ENCODE data around the gene CLEC2A.
"Not testable (repeated sequence)": the region's sequence is repeated elsewhere in the genome, so short reads cannot be mapped to it uniquely, and the experiment has no call there.

The CLEC2A gene

GRCh38 chr12:9932270-9932669 lies at the start of gene CLEC2A:
Gene CLEC2A, minus strand, starts transcription at chr12:9932370. Its CDS starts 41 bp downstream, at chr12:9932329.
- TF ChIP-seq Cebpa-rat (IDR thresholded peaks at IDR 0.05) = no peak
- Histone ChIP-seq H3K4me3 (no peak within 1 kb of the TSS), H3K36me3 (no peaks in the 10 kb centered on the region)

GRCh38 chr12:9980126-9980525 lies 48.0 kb upstream of the CLEC2A start:
- Histone ChIP-seq H3K4me1 (no peaks in the 10 kb centered on the region), H3K27me3 (no peaks in the 10 kb centered on the region), H4K20me1 (no peaks in the 10 kb centered on the region), H3K27ac (no peak overlapping the region), H3K4me2 (no peak overlapping the region), H3K36me3 (no peaks in the 10 kb centered on the region), H3K9ac (no peak overlapping the region), H3K4me3 (no peak overlapping the region), H3K9me3 (peaks cover 16% of the 10 kb centered on the region)
- TF ChIP-seq Cebpa-rat (IDR thresholded peaks at IDR 0.05) = no peak

More at GRCh38 chr12:9932270-9932669, at the start of gene CLEC2A:
- H3K4me1 ChIP-seq = no peaks in the 10 kb centered on the region
- H3K9ac ChIP-seq = no peak within 1 kb of the TSS
- H3K27me3 ChIP-seq = no peaks in the 10 kb centered on the region
- no peak within 1 kb of the TSS for H3K27ac ChIP-seq
- no peaks in the 10 kb centered on the region for H4K20me1 ChIP-seq
- no peak within 1 kb of the TSS for H3K4me2 ChIP-seq
- no peaks in the 10 kb centered on the region for H3K9me3 ChIP-seq

DNA sequence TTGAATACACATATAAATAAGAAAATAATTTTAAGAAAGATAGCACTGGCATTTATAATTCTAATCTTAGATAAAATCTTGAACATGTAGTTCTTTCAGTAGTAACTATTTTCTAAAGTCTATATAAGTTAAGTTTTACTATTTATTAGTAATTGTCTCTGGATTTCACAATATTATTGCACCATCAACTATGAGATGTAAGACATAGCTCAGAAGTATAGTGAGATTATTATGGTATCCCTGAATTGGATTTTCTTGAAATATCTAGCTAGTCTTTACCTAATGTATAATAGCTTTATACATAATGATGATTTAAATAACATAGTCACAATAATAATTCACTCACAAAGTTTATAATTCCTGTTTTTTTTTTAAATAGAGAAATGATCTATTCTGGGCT lies 45.7 kb upstream of the CLEC2A start:
- H3K36me3 ChIP-seq = no peaks in the 10 kb centered on the region
- no peak for TF ChIP-seq Cebpa-rat (IDR thresholded peaks at IDR 0.05)

GRCh38 chr12:9976626-9977025 lies 44.5 kb upstream of the CLEC2A start:
- H3K27me3 ChIP-seq, H3K4me3 ChIP-seq, H3K27ac ChIP-seq, H3K4me2 ChIP-seq, H3K4me1 ChIP-seq, H3K9ac ChIP-seq, H4K20me1 ChIP-seq, H3K36me3 ChIP-seq: not testable (repeated sequence)
- peaks cover 21% of the 10 kb centered on the region for H3K9me3 ChIP-seq

More for the DNA sequence above, 45.7 kb upstream of the CLEC2A start:
- no peak overlapping the region for H3K9ac ChIP-seq
- H3K9me3 ChIP-seq = peaks cover 21% of the 10 kb centered on the region
- H3K4me3 ChIP-seq = no peak overlapping the region
- H3K4me1 ChIP-seq = no peaks in the 10 kb centered on the region
- H3K27me3 ChIP-seq = no peaks in the 10 kb centered on the region
- no peak overlapping the region for H3K27ac ChIP-seq
- no peak overlapping the region for H3K4me2 ChIP-seq
- H4K20me1 ChIP-seq = no peaks in the 10 kb centered on the region

GRCh38 chr12:9975614-9976013 lies 43.4 kb upstream of the CLEC2A start:
- H3K4me2 ChIP-seq = no peak overlapping the region
- H3K9me3 ChIP-seq = peaks cover 21% of the 10 kb centered on the region
- no peak overlapping the region for H3K4me3 ChIP-seq
- H4K20me1 ChIP-seq = no peaks in the 10 kb centered on the region
- no peaks in the 10 kb centered on the region for H3K4me1 ChIP-seq
- no peaks in the 10 kb centered on the region for H3K27me3 ChIP-seq
- no peak overlapping the region for H3K9ac ChIP-seq
- no peaks in the 10 kb centered on the region for H3K36me3 ChIP-seq
- TF ChIP-seq Cebpa-rat (IDR thresholded peaks at IDR 0.05) = no peak
- no peak overlapping the region for H3K27ac ChIP-seq

DNA sequence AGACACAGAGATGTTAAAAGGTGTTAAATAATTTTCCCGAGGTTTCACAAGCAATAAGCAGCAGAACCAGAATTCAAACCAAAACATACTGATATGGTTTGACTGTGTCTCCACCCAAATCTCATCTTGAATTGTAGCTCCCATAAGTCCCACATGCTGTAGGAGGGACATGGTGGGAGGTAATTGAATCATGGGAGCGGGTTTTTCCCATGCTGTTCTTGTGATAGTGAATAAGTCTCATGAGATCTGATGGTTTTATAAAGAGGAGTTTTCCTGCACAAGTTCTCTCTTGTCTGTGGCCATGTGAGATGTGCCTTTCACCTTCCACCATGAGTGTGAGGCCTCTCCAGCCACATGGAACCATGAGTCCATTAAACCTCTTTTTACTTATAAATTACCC lies 42.6 kb upstream of the CLEC2A start:
- H3K4me2 ChIP-seq, H3K36me3 ChIP-seq, H3K4me3 ChIP-seq, H3K9ac ChIP-seq, H3K4me1 ChIP-seq, H3K27me3 ChIP-seq, H4K20me1 ChIP-seq, H3K27ac ChIP-seq: not testable (repeated sequence)
- H3K9me3 ChIP-seq = peaks cover 21% of the 10 kb centered on the region

- H3K27ac ChIP-seq = no peak overlapping the region
- H3K4me1 ChIP-seq = no peaks in the 10 kb centered on the region
- H3K36me3 ChIP-seq = no peaks in the 10 kb centered on the region
- no peak for TF ChIP-seq Cebpa-rat (IDR thresholded peaks at IDR 0.05)
- H3K4me2 ChIP-seq = no peak overlapping the region
- H4K20me1 ChIP-seq = no peaks in the 10 kb centered on the region
- no peak overlapping the region for H3K4me3 ChIP-seq
- peaks cover 21% of the 10 kb centered on the region for H3K9me3 ChIP-seq
- H3K9ac ChIP-seq = no peak overlapping the region
- no peaks in the 10 kb centered on the region for H3K27me3 ChIP-seq
These were observed 41.8 kb upstream of the CLEC2A start for GRCh38 chr12:9973949-9974348.

- no peak within 1 kb of the TSS for H3K4me3 ChIP-seq
- H3K27ac ChIP-seq = no peak within 1 kb of the TSS
- no peak within 1 kb of the TSS for H3K9ac ChIP-seq
- no peak for TF ChIP-seq Cebpa-rat (IDR thresholded peaks at IDR 0.05)
- no peak within 1 kb of the TSS for H3K4me2 ChIP-seq
- H3K36me3 ChIP-seq = no peaks in the 10 kb centered on the region
- no peaks in the 10 kb centered on the region for H4K20me1 ChIP-seq
- no peaks in the 10 kb centered on the region for H3K27me3 ChIP-seq
- H3K9me3 ChIP-seq = peaks cover 16% of the 10 kb centered on the region
- no peaks in the 10 kb centered on the region for H3K4me1 ChIP-seq
These were observed 39.0 kb upstream of the CLEC2A start, which contains the start of gene CLEC12A for GRCh38 chr12:9971181-9971580. Gene CLEC12A, plus strand, starts transcription at chr12:9971409. Its CDS starts 188 bp downstream, at chr12:9971597.

GRCh38 chr12:9969673-9970072 lies 37.5 kb upstream of the CLEC2A start:
- TF ChIP-seq Cebpa-rat (IDR thresholded peaks at IDR 0.05) = no peak
- H3K4me1 ChIP-seq = no peaks in the 10 kb centered on the region
- H3K4me3 ChIP-seq = no peak overlapping the region
- H3K4me2 ChIP-seq = no peak overlapping the region
- no peaks in the 10 kb centered on the region for H3K36me3 ChIP-seq
- H3K27me3 ChIP-seq = no peaks in the 10 kb centered on the region
- H3K27ac ChIP-seq = no peak overlapping the region
- H4K20me1 ChIP-seq = no peaks in the 10 kb centered on the region
- no peak overlapping the region for H3K9ac ChIP-seq
- peaks cover under 1% of the 10 kb centered on the region; the same call in 1 of the 2 replicates for H3K9me3 ChIP-seq

DNA sequence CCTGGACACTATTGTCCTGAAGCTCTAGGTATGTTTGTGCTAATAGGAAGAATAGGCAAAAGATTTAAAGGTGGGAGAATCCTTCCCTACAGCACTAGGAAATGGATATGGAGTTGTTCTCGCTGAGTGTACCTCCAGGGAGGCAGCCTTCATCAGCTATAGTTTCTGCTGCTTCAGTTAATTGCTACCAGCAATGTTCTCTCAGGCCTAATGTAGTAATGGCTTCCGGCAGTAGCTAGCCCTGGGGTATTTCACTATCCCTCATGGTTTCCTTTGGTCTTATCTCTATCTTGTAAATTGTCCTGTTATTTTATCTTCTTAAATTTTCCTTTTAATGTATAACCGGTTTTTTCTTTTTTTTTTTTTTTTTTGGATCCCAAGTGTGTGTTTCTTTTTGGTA lies 29.7 kb upstream of the CLEC2A start:
- H3K27ac ChIP-seq = no peak overlapping the region
- H3K9me3 ChIP-seq = no peaks in the 10 kb centered on the region
- no peaks in the 10 kb centered on the region for H4K20me1 ChIP-seq
- H3K4me3 ChIP-seq = no peak overlapping the region
- no peaks in the 10 kb centered on the region for H3K36me3 ChIP-seq
- H3K9ac ChIP-seq = no peak overlapping the region
- no peak for TF ChIP-seq Cebpa-rat (IDR thresholded peaks at IDR 0.05)
- H3K27me3 ChIP-seq = no peaks in the 10 kb centered on the region
- peaks cover 17% of the 10 kb centered on the region for H3K4me1 ChIP-seq
- H3K4me2 ChIP-seq = no peak overlapping the region

DNA sequence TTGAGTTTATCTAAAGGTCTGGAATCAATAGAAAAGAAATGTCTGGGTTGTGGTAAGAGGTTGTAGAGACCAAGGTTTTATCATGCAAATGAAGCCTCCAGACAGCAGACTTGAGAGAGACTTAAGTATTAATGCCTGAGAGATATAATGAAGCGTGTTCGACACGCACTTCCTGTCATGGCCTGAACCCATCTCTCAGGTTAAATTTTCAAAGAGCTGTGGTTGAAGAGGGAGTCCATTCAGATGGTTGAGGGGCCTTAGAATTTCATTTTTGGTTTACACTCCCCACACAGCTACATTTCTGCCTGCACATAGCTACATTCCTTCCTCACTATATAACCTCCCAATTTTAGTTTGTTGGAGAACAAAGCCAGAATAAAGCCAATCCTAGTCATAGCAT lies 28.9 kb upstream of the CLEC2A start:
- H3K4me2 ChIP-seq = no peak overlapping the region
- no peak overlapping the region for H3K27ac ChIP-seq
- H3K27me3 ChIP-seq = no peaks in the 10 kb centered on the region
- no peaks in the 10 kb centered on the region for H4K20me1 ChIP-seq
- no peaks in the 10 kb centered on the region for H3K36me3 ChIP-seq
- H3K9ac ChIP-seq = no peak overlapping the region
- TF ChIP-seq Cebpa-rat (IDR thresholded peaks at IDR 0.05) = no peak
- no peak overlapping the region for H3K4me3 ChIP-seq
- peaks cover 17% of the 10 kb centered on the region for H3K4me1 ChIP-seq
- no peaks in the 10 kb centered on the region for H3K9me3 ChIP-seq
